ENCODE data around the gene PLEKHB1.

- TF ChIP-seq FOS (IDR thresholded peaks at IDR 0.05; ENCODE audit: borderline replicate concordance, extremely low read depth, insufficient read length), result no peak
- TF ChIP-seq EZH2 (IDR thresholded peaks at IDR 0.05; ENCODE audit: borderline replicate concordance, control insufficient read depth, low read depth, low read length), result no peak
- TF ChIP-seq SREBF1 (IDR thresholded peaks at IDR 0.05; ENCODE audit: low read length), result no peak
- no peak for TF ChIP-seq POLR2A (IDR thresholded peaks at IDR 0.05; ENCODE audit: low read depth, low read length)
- no peak for TF ChIP-seq CBFB (IDR thresholded peaks at IDR 0.05; ENCODE audit: low read depth)
- no peak for TF ChIP-seq GABPA (IDR thresholded peaks at IDR 0.05; ENCODE audit: low read depth)
Measured at GRCh38 chr11:73614591-73614990, 31.8 kb upstream of the PLEKHB1 start.
